HG02763 (cell line): ENCODE results near the gene SLC6A12.

Experiments used
- ATAC-seq: cut with Tn5 transposase; IDR thresholded peaks from one replicate; pipeline ENCODE4 v1.9.1; 2021; ENCODE audit warnings: mild to moderate bottlenecking, moderate library complexity; ENCODE audit not compliant: unreplicated experiment

SLC6A12 gene

GRCh38 chr12:214003-214741 lies at the start of gene SLC6A12:
TSS of gene SLC6A12 (minus strand) at chr12:214157. CDS start at chr12:209986, 4,171 bp downstream.
- ATAC-seq: no peak

GRCh38 chr12:263574-263973 lies 49.6 kb upstream of the SLC6A12 start:
- no peak for ATAC-seq

- ATAC-seq: no peak
Measured at GRCh38 chr12:262817-263216, 48.9 kb upstream of the SLC6A12 start, which contains the start of gene SLC6A13. TSS of gene SLC6A13 (minus strand) at chr12:262836. CDS start at chr12:260052, 2,784 bp downstream.

- ATAC-seq: no peak
Measured at GRCh38 chr12:262113-262512, 48.2 kb upstream of the SLC6A12 start.

GRCh38 chr12:257521-258321 lies 43.8 kb upstream of the SLC6A12 start:
- no peak for ATAC-seq

GRCh38 chr12:256958-257357 lies 43.0 kb upstream of the SLC6A12 start:
- ATAC-seq: no peak

- ATAC-seq: no peak
Measured at GRCh38 chr12:256225-256624, 42.3 kb upstream of the SLC6A12 start.

GRCh38 chr12:254912-255311 lies 41.0 kb upstream of the SLC6A12 start:
- no peak for ATAC-seq

- no peak for ATAC-seq
Measured at GRCh38 chr12:254039-254438, 40.1 kb upstream of the SLC6A12 start.

- ATAC-seq: no peak
Measured at GRCh38 chr12:253116-253831, 39.3 kb upstream of the SLC6A12 start.

GRCh38 chr12:252636-253035 lies 38.7 kb upstream of the SLC6A12 start:
- no peak for ATAC-seq

- no peak for ATAC-seq
Measured at GRCh38 chr12:247271-247670, 33.3 kb upstream of the SLC6A12 start.

GRCh38 chr12:243381-243780 lies 29.4 kb upstream of the SLC6A12 start:
- no peak for ATAC-seq

GRCh38 chr12:242496-242895 lies 28.5 kb upstream of the SLC6A12 start:
- no peak for ATAC-seq

- no peak for ATAC-seq
Measured at GRCh38 chr12:241266-241665, 27.3 kb upstream of the SLC6A12 start.

- ATAC-seq: no peak
Measured at GRCh38 chr12:240566-240965, 26.6 kb upstream of the SLC6A12 start.

- no peak for ATAC-seq
Measured at GRCh38 chr12:238736-239398, 24.9 kb upstream of the SLC6A12 start.

GRCh38 chr12:238116-238515 lies 24.2 kb upstream of the SLC6A12 start:
- ATAC-seq: no peak

- ATAC-seq: no peak
Measured at GRCh38 chr12:237026-237815, 23.3 kb upstream of the SLC6A12 start.

- ATAC-seq: no peak
Measured at GRCh38 chr12:236445-236844, 22.5 kb upstream of the SLC6A12 start.
